ENCODE data around the gene MEAK7. TPM values are rescaled to one million over a fixed set of nuclear protein-coding genes. Genes with fewer than 3 reads are reported as not detected.

The MEAK7 gene
- total and polyA plus RNA-seq, 12 donors: 3.6 to 14.1 (median 6.8) TPM

DNA sequence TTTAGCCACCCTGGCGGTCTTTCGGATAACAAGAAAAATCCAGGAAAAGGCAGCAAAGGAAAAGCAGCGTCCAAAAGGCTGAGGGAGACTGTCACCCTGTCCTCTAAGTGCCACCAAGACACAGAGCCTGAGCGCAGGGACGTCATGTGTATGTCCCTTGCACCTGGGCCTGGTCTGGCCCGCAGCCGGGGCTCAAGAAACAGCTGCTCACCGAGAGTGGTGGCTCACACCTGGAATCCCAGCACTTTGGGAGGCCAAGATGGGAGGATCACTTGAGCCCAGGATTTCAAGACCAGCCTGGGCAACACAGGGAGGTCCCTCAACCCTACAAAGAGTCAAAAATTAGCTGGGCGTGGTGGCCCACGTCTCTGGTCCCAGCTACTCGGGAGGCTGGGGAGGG lies 9.2 kb upstream of the MEAK7 start:
- H3K27ac ChIP-seq: no peak overlapping the region
- no peaks in the 10 kb centered on the region for H3K36me3 ChIP-seq (replicated peaks in 1 of 2)
- peaks cover 0 to 4% of the 10 kb centered on the region in 2 donors for H3K4me1 ChIP-seq (replicated peaks in 1 of 2)
- no peak overlapping the region for H3K4me3 ChIP-seq
- H3K9me3 ChIP-seq (replicated peaks in 1 of 3): no peaks in the 10 kb centered on the region
- intact Hi-C loops (cut with DNase I): loop anchor here (2.0 to 5.0 kb wide), 3 partner anchors 104 to 214 kb away; partner anchors contain the start of gene COTL1 (in 1 of the 2)
- 75 to 80% (median 79%) methylated on average over 7 to 11 of the region's 11 CpGs for WGBS, 4 donors
- H3K27me3 ChIP-seq: no peaks in the 10 kb centered on the region
- DNase-seq: no peak
- no peak for TF ChIP-seq POLR2A (IDR thresholded peaks at IDR 0.05)
- TF ChIP-seq, protein P1, sequence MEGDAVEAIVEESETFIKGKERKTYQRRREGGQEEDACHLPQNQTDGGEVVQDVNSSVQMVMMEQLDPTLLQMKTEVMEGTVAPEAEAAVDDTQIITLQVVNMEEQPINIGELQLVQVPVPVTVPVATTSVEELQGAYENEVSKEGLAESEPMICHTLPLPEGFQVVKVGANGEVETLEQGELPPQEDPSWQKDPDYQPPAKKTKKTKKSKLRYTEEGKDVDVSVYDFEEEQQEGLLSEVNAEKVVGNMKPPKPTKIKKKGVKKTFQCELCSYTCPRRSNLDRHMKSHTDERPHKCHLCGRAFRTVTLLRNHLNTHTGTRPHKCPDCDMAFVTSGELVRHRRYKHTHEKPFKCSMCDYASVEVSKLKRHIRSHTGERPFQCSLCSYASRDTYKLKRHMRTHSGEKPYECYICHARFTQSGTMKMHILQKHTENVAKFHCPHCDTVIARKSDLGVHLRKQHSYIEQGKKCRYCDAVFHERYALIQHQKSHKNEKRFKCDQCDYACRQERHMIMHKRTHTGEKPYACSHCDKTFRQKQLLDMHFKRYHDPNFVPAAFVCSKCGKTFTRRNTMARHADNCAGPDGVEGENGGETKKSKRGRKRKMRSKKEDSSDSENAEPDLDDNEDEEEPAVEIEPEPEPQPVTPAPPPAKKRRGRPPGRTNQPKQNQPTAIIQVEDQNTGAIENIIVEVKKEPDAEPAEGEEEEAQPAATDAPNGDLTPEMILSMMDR (IDR thresholded peaks at IDR 0.05): no peak

DNA sequence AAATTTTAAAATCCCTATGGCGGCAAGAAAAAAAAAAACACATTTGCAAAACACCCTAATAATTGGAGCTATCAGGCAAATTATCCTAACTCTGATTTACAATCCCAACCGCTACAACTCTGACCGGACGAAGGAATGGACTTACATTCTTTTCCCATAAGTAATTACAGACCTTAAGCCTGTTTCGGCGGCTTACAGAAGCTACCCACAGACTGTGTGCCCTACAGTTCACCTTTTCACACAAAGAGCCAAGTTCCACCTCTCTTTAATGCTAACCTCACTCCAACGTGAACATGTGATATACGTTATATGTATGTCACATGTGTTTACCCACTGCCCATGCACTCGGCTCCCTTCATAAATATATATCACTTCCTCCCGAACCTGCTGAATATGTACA lies 8.7 kb upstream of the MEAK7 start:
- Histone ChIP-seq H3K27ac (no peak overlapping the region), H3K4me3 (no peak overlapping the region), H3K27me3 (no peaks in the 10 kb centered on the region), H3K36me3 (replicated peaks in 1 of 2) (no peaks in the 10 kb centered on the region), H3K4me1 (replicated peaks in 1 of 2) (peaks cover 0 to 4% of the 10 kb centered on the region in 2 donors), H3K9me3 (replicated peaks in 1 of 3) (no peaks in the 10 kb centered on the region)
- no peak for TF ChIP-seq POLR2A (IDR thresholded peaks at IDR 0.05)
- TF ChIP-seq, protein P1 (IDR thresholded peaks at IDR 0.05): no peak
- WGBS, 4 donors: 84 to 90% (median 87%) methylated on average over 10 of the region's 10 CpGs
- DNase-seq: no peak
- intact Hi-C loops (cut with DNase I): loop anchor here (2.0 to 5.0 kb wide), 3 partner anchors 104 to 214 kb away; partner anchors contain the start of gene COTL1 (in 1 of the 2)

DNA sequence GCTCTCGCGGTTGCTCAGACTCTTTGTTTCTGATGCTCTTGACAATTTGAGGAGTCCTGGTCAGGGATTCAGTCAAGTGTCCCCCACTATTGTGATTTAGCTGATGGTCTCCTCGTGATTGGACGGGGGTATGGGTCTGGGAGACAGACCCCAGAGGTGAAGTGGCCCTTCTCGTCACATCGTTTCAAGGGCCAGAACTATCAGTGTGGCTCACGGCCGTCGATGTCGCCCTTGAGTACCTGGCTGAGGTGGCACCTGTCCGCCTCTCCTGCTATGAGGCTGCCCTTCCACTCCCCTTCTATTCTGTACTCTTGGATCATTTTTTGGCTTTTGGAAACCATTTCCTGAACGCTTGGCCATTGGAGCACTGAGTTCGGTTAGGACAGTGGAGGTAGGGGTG lies 7.4 kb upstream of the MEAK7 start:
- TF ChIP-seq, protein P1 (IDR thresholded peaks at IDR 0.05): no peak
- no peak for TF ChIP-seq POLR2A (IDR thresholded peaks at IDR 0.05)
- H3K36me3 ChIP-seq (replicated peaks in 1 of 2): no peaks in the 10 kb centered on the region
- H3K9me3 ChIP-seq (replicated peaks in 1 of 3): no peaks in the 10 kb centered on the region
- no peaks in the 10 kb centered on the region for H3K27me3 ChIP-seq
- H3K4me1 ChIP-seq (replicated peaks in 1 of 2): peaks cover 0 to 4% of the 10 kb centered on the region in 2 donors
- H3K27ac ChIP-seq: no peak overlapping the region
- intact Hi-C loops (cut with DNase I): loop anchor here (2.0 to 5.0 kb wide), 3 partner anchors 105 to 215 kb away; partner anchors contain the start of gene COTL1 (in 1 of the 2)
- whole genome bisulfite sequencing, 4 donors: 53 to 62% (median 60%) methylated on average over 8 to 13 of the region's 13 CpGs
- H3K4me3 ChIP-seq: no peak overlapping the region
- no peak for DNase-seq

DNA sequence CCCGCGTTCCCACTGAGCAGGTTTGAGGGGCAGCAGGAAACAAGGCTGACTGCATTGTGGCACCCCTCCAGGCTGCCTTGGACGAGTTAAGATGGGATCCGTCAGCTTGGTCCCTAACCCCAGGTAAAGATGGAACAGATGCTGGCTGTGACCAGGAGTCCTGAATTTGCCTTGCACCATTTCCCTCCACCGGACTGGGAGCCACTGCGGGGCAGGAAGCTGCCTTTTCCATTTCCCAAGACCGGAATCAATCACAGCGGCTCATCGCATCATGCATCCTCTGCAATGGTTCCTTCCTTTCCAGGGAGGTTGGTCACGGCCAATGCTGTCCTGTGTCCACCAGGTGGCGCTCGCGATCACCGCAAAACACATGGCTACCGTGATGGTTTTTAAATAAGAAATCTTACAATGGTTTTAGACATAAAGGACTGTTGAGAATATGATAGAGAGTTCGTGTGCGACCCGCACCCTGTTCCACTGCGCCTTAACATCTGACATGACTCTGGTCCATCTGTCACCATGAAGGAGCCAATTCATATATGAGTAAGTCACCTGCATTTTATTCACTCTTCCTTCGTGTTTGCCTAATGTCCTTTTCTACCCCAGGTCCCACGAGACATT lies 6.8 kb upstream of the MEAK7 start:
- no peaks in the 10 kb centered on the region for H3K9me3 ChIP-seq (replicated peaks in 1 of 3)
- no peak overlapping the region for H3K27ac ChIP-seq
- intact Hi-C loops (cut with DNase I): loop anchor here in 1 of 2 donors (5.0 kb wide), 2 partner anchors 106 to 216 kb away; partner anchors contain the start of gene COTL1
- H3K4me1 ChIP-seq (replicated peaks in 1 of 2): peaks cover 0 to 4% of the 10 kb centered on the region in 2 donors
- H3K27me3 ChIP-seq: no peaks in the 10 kb centered on the region
- no peaks in the 10 kb centered on the region for H3K36me3 ChIP-seq (replicated peaks in 1 of 2)
- no peak overlapping the region for H3K4me3 ChIP-seq
- DNase-seq: peak; percentile 78 to 95 (median 82)
- TF ChIP-seq, protein P1 (IDR thresholded peaks at IDR 0.05): peak; percentile 92 to 99 (median 96)
- TF ChIP-seq POLR2A (IDR thresholded peaks at IDR 0.05): no peak
- 5 to 11% (median 7%) methylated on average over 16 to 21 of the region's 21 CpGs for WGBS, 4 donors

Data from adrenal gland (tissue), 12 donors.